Ovary (tissue), 3 donors: ENCODE data around the gene VASN.

Source experiments
- EP300 ChIP-seq: sonication (generic); formaldehyde crosslinking; IDR thresholded peaks from one replicate; pipeline ENCODE4 v1.6.1; 2017; ENCODE audit warnings: antibody characterized with exemption
- POLR2A ChIP-seq: fragments of 450-650 bp; IDR thresholded peaks from one replicate; pipeline ENCODE4 v1.6.1; 2017; ENCODE audit warnings: antibody characterized with exemption, mild to moderate bottlenecking, moderate library complexity
- TF ChIP-seq, protein P1 (sequence below), 3 donors: fragments of 450-650 bp in 2 of 3; fragments of 200-600 bp in 1 of 3; IDR thresholded peaks; one replicate each; pipeline versions ENCODE4 v1.5.1 to v1.8.0; 2016 to 2022; ENCODE audit warnings: antibody characterized with exemption in 3 of 3, mild to moderate bottlenecking in 1 of 3
- donor health status: DM: no; HTN: no; CAD: no.

DNA sequence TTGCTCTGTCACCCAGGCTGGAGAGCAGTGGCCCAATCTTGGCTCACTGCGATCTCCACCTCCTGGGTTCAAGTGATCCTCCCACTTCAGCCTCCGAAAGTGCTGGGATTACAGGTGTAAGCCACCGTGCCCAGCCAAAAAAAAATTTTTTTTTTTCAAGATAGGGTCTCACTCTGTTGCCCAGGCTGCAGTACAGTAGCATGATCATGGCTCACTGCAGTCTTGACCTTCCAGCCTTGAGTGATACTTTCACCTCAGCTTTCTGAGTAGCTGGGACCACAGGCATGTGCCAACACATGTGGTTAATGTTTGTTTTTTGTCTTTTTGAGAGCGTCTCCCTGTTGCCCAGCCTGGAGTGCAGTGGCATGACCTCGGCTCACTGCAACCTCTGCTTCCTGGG lies 18.8 kb upstream of the VASN start:
- TF ChIP-seq EP300 (no peak), POLR2A (no peak)
- TF ChIP-seq, protein P1, sequence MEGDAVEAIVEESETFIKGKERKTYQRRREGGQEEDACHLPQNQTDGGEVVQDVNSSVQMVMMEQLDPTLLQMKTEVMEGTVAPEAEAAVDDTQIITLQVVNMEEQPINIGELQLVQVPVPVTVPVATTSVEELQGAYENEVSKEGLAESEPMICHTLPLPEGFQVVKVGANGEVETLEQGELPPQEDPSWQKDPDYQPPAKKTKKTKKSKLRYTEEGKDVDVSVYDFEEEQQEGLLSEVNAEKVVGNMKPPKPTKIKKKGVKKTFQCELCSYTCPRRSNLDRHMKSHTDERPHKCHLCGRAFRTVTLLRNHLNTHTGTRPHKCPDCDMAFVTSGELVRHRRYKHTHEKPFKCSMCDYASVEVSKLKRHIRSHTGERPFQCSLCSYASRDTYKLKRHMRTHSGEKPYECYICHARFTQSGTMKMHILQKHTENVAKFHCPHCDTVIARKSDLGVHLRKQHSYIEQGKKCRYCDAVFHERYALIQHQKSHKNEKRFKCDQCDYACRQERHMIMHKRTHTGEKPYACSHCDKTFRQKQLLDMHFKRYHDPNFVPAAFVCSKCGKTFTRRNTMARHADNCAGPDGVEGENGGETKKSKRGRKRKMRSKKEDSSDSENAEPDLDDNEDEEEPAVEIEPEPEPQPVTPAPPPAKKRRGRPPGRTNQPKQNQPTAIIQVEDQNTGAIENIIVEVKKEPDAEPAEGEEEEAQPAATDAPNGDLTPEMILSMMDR (IDR thresholded peaks at IDR 0.05) = no peak
